Subcutaneous adipose tissue (tissue), 4 donors: Measurements from ENCODE around the gene FTH1. TPM values are rescaled to one million over a fixed set of nuclear protein-coding genes. Genes with fewer than 3 reads are reported as not detected.

Experiments
- CTCF ChIP-seq: fragments of 450-650 bp; IDR thresholded peaks from one replicate; pipeline ENCODE4 v1.5.1; 2016; ENCODE audit warnings: low read depth, mild to moderate bottlenecking, control low read depth, antibody characterized with exemption, moderate library complexity
- total RNA-seq, 4 donors: library from RNA; depleted of rRNA; stranded (reverse); fragments of >200 nt; gene quantifications; one replicate each; pipeline ENCODE4 v1.1.0, GENCODE V29; 2016

The FTH1 gene
- total RNA-seq, 4 donors from 2014 or later, result 6,293 to 12,889 (median 8,191) TPM

DNA sequence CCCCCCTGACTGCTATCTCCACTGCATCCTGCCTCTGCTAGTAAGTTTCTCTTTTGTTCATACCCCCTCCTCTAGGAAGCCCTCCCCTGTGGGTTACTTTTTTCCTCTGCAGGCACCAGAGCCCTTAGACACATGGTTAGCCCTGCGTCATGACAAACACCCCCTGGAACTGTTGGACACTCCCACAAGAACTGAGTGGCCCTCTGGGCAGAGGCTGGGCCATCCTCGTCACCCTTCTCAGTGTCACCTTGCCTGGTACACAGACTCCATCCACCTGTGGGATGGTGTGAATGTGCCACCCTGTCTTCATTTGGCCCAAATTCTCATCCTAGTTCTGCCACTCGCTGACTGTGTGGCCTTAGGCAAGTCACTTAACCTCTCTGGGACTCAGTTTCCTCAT lies 46.0 kb downstream of the FTH1 start:
- no peak for TF ChIP-seq CTCF

DNA sequence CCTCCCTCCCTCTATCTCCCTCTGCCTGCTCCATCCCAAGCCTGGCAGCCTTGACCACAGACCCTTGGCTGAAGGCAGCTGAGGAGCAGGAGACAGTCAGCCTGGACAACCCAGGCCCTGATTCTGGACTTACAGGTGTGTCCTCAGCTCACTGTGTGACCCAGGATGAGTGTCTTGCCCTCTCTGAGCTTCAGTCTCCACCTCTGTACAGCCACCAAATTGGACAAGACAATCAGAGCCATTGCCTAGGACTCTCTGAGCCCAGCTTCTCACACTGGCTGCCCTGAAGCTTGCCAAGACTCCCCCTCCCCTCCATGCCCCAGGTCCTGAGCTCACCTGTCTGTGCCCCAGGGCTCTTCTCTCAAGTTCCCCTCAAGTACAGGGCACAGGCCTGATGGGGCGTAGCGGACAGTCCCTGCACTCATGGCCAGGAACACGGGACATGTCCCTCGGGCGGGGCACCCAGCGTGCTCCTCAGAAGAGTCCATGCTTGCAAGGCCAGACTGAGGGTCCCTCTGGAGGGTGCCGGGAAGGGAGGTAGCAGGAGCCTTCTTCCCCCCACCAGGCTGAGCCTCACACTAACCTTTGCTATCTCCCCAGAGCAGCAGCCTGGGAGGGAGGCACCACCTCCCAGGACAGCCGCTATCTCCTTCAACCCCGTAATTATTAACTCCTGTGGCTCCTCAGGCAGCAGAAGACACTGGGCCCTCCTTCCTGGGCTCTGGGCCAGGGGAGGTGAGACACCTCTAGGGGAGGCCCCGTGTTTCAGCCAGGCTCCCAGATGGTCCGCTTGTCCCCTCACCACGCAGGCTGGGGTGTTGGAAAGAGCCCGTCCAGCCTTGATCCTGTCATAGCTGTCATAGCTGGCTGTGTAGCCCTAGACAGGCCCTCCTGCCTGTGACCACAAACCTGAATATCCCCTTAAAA lies 47.5 kb downstream of the FTH1 start:
- no peak for TF ChIP-seq CTCF

GRCh38 chr11:61918938-61919704 lies 48.3 kb downstream of the FTH1 start:
- TF ChIP-seq CTCF, result no peak

- no peak for TF ChIP-seq CTCF
These were observed 49.0 kb downstream of the FTH1 start for GRCh38 chr11:61918251-61918937.

- no peak for TF ChIP-seq CTCF
These were observed 49.9 kb downstream of the FTH1 start, which contains the start of gene RAB3IL1 for GRCh38 chr11:61917334-61918109. Gene RAB3IL1 (minus strand): TSS chr11:61917566. CDS start chr11:61917367, 199 bp downstream.

DNA sequence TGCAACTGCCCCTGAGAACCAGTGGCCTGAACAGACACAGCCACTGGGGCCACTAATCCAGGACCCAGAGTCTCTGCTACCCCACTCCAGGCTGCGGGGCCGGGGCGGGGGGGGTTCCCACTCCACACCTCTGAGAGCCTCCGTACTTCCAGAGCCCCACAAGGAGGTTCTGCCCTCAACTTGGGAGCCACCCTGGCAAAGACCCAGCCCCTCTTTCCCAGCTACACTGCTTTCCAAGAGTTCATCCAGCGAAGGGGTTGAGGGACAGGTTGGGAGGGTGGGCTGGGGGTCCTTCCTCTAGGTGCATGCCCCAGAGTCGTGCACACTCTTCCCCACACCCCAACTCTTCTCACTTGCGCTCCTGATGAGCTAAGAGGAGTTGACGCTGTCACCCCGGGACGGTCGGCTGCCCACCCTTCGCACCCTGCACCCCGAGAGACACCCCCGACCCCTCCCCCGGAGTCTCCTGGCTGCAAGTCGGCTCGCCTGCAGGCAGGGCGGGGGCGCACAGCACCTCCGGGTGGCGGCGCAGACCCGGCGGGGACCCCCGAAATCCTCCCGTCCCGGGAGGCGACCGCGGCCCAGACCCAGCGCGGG lies 50.6 kb downstream of the FTH1 start:
- TF ChIP-seq CTCF, result no peak
